GM21576 (cell line): Measurements from ENCODE around the gene TUSC2.

Experiments
- ATAC-seq: cut with Tn5 transposase; IDR thresholded peaks from one replicate; pipeline ENCODE4 v1.9.1; 2021; ENCODE audit warnings: mild to moderate bottlenecking, moderate library complexity; ENCODE audit not compliant: unreplicated experiment

The TUSC2 gene

DNA sequence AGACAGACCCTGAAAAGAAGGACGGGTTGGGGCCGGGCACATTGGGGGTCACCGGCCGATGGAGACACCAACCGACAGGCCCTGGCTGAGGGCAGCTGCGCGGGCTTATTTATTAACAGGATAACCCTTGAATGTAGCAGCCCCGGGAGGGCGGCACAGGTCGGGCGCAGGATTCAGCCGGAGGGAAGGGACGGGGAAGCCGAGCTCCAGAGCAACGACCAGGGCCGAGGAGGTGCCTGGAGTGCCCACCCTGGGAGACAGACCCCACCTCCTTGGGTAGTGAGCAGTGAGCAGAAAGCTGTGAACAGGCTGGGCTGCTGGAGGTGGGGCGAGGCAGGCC lies 51.3 kb downstream of the TUSC2 start:
- no peak for ATAC-seq

GRCh38 chr3:50275996-50276761 lies 51.8 kb downstream of the TUSC2 start:
- ATAC-seq = no peak

DNA sequence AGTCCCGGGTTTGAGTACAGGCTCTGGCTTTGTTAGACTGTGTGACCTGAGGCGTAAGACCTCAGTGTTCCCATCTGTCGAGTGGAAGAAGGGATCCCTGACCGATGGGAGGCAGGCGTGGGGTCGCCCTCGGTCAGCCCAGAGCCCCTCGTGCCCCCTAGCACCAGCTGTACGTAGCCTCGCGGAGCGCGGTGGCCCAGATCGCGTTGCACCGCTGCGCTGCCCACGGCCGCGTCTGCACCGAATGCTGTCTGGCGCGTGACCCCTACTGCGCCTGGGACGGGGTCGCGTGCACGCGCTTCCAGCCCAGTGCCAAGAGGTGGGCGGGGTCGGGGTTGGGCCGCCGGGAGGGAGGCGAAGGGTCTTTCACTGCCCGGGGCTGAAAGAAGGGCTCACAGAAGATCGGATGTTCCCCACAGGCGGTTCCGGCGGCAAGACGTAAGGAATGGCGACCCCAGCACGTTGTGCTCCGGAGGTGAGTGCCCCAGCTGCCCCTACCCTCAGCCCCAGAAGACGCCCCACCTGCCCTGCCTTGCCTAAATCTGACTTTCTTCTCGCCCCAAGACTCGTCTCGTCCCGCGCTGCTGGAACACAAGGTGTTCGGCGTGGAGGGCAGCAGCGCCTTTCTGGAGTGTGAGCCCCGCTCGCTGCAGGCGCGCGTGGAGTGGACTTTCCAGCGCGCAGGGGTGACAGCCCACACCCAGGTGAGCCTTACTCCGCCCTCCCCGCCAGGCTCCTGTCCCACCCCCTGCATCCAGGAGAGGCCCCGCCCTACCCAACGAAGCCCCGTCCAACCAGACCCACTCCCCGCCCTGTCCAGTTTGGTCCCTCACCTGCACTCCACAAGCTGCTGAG lies 52.7 kb downstream of the TUSC2 start:
- ATAC-seq = no peak
